ENCODE data around the gene GLIS1. TPM values are rescaled to one million over a fixed set of nuclear protein-coding genes. Genes with fewer than 3 reads are reported as not detected.

Gene GLIS1
- total RNA-seq, 1 experiment from 2014 or later, result 0.24 TPM

GRCh38 chr1:53549781-53550180, 189.2 kb downstream of the GLIS1 start:
- DNase-seq (ENCODE audit: low spot score) (no peak), ATAC-seq (no peak)
- Mint-ChIP-seq H3K9me3 (no peaks in the 10 kb centered on the region), H3K27me3 (ENCODE audit: low read depth) (peaks cover 2% of the 10 kb centered on the region; the same call in 1 of the 2 replicates), H3K4me1 (peaks cover 14% of the 10 kb centered on the region), H3K4me3 (no peak overlapping the region), H3K36me3 (no peaks in the 10 kb centered on the region), H3K27ac (no peak overlapping the region)
- no peak for TF ChIP-seq HMGXB4 (CRISPR knock-in tag; IDR thresholded peaks at IDR 0.05)
- TF ChIP-seq CTCF (IDR thresholded peaks at IDR 0.05), result no peak
- no peak for TF ChIP-seq FOXK1 (CRISPR knock-in tag; IDR thresholded peaks at IDR 0.05)
- no peak for TF ChIP-seq JAZF1 (CRISPR knock-in tag; IDR thresholded peaks at IDR 0.05)
- TF ChIP-seq NR3C1 (CRISPR knock-in tag; conservative IDR thresholded peaks at IDR 0.05; ENCODE audit: low read depth), result no peak
- no peak for TF ChIP-seq SP1 (CRISPR knock-in tag; conservative IDR thresholded peaks at IDR 0.05)
- no peak for TF ChIP-seq NR1H2 (CRISPR knock-in tag; IDR thresholded peaks at IDR 0.05)
- no peak for TF ChIP-seq MXD4 (CRISPR knock-in tag; IDR thresholded peaks at IDR 0.05; ENCODE audit: borderline replicate concordance)
- no peak for TF ChIP-seq ZNF232 (CRISPR knock-in tag; IDR thresholded peaks at IDR 0.05)
- no peak for TF ChIP-seq USF2 (CRISPR knock-in tag; IDR thresholded peaks at IDR 0.05)
- no peak for TF ChIP-seq ZNF512 (CRISPR knock-in tag; IDR thresholded peaks at IDR 0.05; ENCODE audit: borderline replicate concordance)
- TF ChIP-seq ZNF138 (CRISPR knock-in tag; conservative IDR thresholded peaks at IDR 0.05), result no peak
- TF ChIP-seq SMAD4 (CRISPR knock-in tag; IDR thresholded peaks at IDR 0.05), result no peak
- TF ChIP-seq PRDM15 (CRISPR knock-in tag; IDR thresholded peaks at IDR 0.05), result no peak
- no peak for TF ChIP-seq RELA (CRISPR knock-in tag; IDR thresholded peaks at IDR 0.05; ENCODE audit: borderline replicate concordance)
- TF ChIP-seq ERG (CRISPR knock-in tag; IDR thresholded peaks at IDR 0.05), result no peak
- no peak for TF ChIP-seq ATF6 (CRISPR knock-in tag; IDR thresholded peaks at IDR 0.05)
- CTCF ChIA-PET, result interaction anchor here (1.0 kb wide), 1 partner anchor 64 kb away, joined by 3 read pairs; no protein-coding TSS in a partner anchor
- POLR2A ChIA-PET, result no interaction called here
